IPS-NIHi7 (cell line): ENCODE measurements around the gene WWOX.
A peak's percentile ranks its signal among the peaks of the same experiment; 100 is the strongest.

Experiments
- DNase-seq: peaks from one replicate; pipeline ENCODE4 v3.0.0; 2012; ENCODE audit warnings: mixed read lengths; ENCODE audit errors: extremely low spot score

WWOX gene

GRCh38 chr16:78763821-78764440 is 664.5 kb downstream of the WWOX start:
- DNase-seq = no peak

- no peak for DNase-seq
Observed at GRCh38 chr16:78764478-78764877, 665.0 kb downstream of the WWOX start.

GRCh38 chr16:78768226-78768625 is 668.8 kb downstream of the WWOX start:
- DNase-seq = no peak

- no peak for DNase-seq
Observed at GRCh38 chr16:78768718-78769117, 669.3 kb downstream of the WWOX start.

- DNase-seq = peak; percentile 98
Observed at GRCh38 chr16:78770353-78771091, 671.1 kb downstream of the WWOX start.

- DNase-seq = no peak
Observed at GRCh38 chr16:78773291-78773702, 673.8 kb downstream of the WWOX start.

GRCh38 chr16:78773706-78774105 is 674.3 kb downstream of the WWOX start:
- no peak for DNase-seq

- no peak for DNase-seq
Observed at GRCh38 chr16:78775161-78775561, 675.7 kb downstream of the WWOX start.

GRCh38 chr16:78778101-78779004 is 678.9 kb downstream of the WWOX start:
- DNase-seq = no peak

GRCh38 chr16:78780808-78781207 is 681.4 kb downstream of the WWOX start:
- DNase-seq = no peak

GRCh38 chr16:78782572-78782971 is 683.1 kb downstream of the WWOX start:
- no peak for DNase-seq

- no peak for DNase-seq
Observed at GRCh38 chr16:78783570-78784079, 684.2 kb downstream of the WWOX start.

GRCh38 chr16:78784771-78785170 is 685.3 kb downstream of the WWOX start:
- no peak for DNase-seq

- DNase-seq = no peak
Observed at GRCh38 chr16:78785218-78785617, 685.8 kb downstream of the WWOX start.

GRCh38 chr16:78786635-78787034 is 687.2 kb downstream of the WWOX start:
- no peak for DNase-seq

- no peak for DNase-seq
Observed at GRCh38 chr16:78788276-78788675, 688.8 kb downstream of the WWOX start.

- DNase-seq = no peak
Observed at GRCh38 chr16:78788696-78789095, 689.2 kb downstream of the WWOX start.

- DNase-seq = no peak
Observed at GRCh38 chr16:78789561-78789960, 690.1 kb downstream of the WWOX start.

- DNase-seq = no peak
Observed at GRCh38 chr16:78791011-78791410, 691.6 kb downstream of the WWOX start.

- DNase-seq = no peak
Observed at GRCh38 chr16:78791926-78792325, 692.5 kb downstream of the WWOX start.

GRCh38 chr16:78792952-78793351 is 693.5 kb downstream of the WWOX start:
- DNase-seq = no peak

- no peak for DNase-seq
Observed at GRCh38 chr16:78794581-78795250, 695.3 kb downstream of the WWOX start.
